Measurements from ENCODE around the gene GPR25. TPM values are rescaled to one million over a fixed set of nuclear protein-coding genes. Genes with fewer than 3 reads are reported as not detected.

Gene GPR25
- total RNA-seq, 2 experiments from 2014 or later: 2.7 to 3.3 TPM

DNA sequence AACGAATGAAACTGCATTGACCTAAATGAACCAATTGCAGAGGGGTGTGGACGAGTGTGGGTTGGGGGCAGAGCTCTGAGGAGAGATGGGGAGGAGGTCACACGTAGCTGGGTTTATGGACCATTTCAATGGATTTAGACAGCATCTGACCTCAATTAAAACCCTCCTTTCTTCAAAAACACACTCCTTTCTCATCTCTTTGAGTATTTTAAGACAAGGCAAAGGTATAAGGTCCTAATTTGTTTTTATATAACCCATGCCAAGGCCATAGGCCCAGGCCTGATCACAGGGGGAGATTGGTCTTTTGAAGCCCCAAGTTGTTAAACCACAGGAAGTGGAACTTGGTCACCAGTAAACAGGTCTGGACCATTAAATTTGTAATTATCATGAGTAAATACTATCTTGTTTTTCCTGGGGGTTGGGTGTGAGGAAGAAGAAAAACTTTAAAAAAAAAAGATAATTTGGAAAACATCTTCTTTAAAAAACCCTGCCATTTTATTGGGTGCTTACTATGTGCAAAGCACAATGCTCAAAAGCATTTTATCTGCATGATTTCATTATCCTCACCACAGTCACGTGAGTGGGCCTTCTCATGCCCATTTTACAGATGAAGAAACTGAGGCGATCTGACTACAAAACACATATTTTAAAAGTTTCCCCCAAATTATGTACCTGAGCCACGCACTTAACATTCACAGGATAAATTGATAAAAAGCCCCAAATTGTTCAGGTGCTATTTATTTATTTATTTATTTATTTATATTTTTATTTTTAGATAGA, 13.0 kb downstream of the GPR25 start:
- H3K9me3 ChIP-seq (ENCODE audit: control insufficient read depth in 1 of 2, insufficient read depth in 1 of 2, low read length in 2 of 2): no peaks in the 10 kb centered on the region
- peaks cover 45% of the 10 kb centered on the region for H3K4me1 Mint-ChIP-seq (ENCODE audit: low read depth)
- H3K9me3 Mint-ChIP-seq: no peaks in the 10 kb centered on the region
- peaks cover 0 to under 1% of the 10 kb centered on the region in 2 experiments for H3K27me3 ChIP-seq (ENCODE audit: control insufficient read depth in 1 of 2, insufficient read depth in 2 of 2, low read length in 2 of 2)
- H3K36me3 Mint-ChIP-seq (ENCODE audit: low read depth): no peaks in the 10 kb centered on the region
- ChIA-PET POLR2A (no interaction called here), CTCF (no interaction called here)
- ATAC-seq (ENCODE audit: poor library complexity) (no peak), DNase-seq (no peak)
- peak overlapping the region; percentile 25 for H3K4me3 Mint-ChIP-seq
- TF ChIP-seq, protein P1, sequence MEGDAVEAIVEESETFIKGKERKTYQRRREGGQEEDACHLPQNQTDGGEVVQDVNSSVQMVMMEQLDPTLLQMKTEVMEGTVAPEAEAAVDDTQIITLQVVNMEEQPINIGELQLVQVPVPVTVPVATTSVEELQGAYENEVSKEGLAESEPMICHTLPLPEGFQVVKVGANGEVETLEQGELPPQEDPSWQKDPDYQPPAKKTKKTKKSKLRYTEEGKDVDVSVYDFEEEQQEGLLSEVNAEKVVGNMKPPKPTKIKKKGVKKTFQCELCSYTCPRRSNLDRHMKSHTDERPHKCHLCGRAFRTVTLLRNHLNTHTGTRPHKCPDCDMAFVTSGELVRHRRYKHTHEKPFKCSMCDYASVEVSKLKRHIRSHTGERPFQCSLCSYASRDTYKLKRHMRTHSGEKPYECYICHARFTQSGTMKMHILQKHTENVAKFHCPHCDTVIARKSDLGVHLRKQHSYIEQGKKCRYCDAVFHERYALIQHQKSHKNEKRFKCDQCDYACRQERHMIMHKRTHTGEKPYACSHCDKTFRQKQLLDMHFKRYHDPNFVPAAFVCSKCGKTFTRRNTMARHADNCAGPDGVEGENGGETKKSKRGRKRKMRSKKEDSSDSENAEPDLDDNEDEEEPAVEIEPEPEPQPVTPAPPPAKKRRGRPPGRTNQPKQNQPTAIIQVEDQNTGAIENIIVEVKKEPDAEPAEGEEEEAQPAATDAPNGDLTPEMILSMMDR (IDR thresholded peaks at IDR 0.05): no peak
- intact Hi-C loops (cut with DNase I, micrococcal nuclease): no loop called here
- H3K4me1 ChIP-seq (ENCODE audit: insufficient read depth, low read length): peaks cover 63% of the 10 kb centered on the region
- no peak overlapping the region for H3K4me3 ChIP-seq (ENCODE audit: low read length)
- H3K27ac Mint-ChIP-seq: peak overlapping the region; percentile 62
- H3K27me3 Mint-ChIP-seq: no peaks in the 10 kb centered on the region
- peak overlapping the region in 1 of 2 donors; percentile 4 for H3K27ac ChIP-seq (ENCODE audit: low read depth in 1 of 2, low read length in 2 of 2)
- H3K36me3 ChIP-seq (ENCODE audit: insufficient read depth, low read length): no peaks in the 10 kb centered on the region

DNA sequence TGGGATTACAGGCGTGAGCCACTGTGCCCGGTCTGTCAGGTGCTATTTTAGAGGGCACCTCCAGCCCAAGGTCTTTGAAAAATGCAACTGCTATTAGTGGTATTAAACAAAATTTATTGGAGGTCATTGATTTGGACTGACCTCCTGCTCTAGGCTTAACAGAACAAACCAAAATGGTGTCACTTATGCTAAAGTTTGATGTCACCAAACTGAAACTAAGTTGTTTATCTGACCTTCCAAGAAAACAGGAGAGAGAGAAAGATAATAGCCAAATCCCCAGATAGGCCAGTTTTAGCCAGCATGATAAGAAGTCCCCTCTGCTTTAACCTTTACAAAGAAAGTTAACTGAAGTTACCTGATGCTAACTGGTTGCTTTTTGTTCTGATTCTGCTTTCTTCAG, 13.8 kb downstream of the GPR25 start:
- DNase-seq: no peak
- Histone ChIP-seq H3K4me1 (ENCODE audit: insufficient read depth, low read length) (peaks cover 66% of the 10 kb centered on the region), H3K36me3 (ENCODE audit: insufficient read depth, low read length) (no peaks in the 10 kb centered on the region), H3K4me3 (ENCODE audit: low read length) (peak overlapping the region; percentile 52), H3K9me3 (ENCODE audit: control insufficient read depth in 1 of 2, insufficient read depth in 1 of 2, low read length in 2 of 2) (no peaks in the 10 kb centered on the region), H3K27ac (ENCODE audit: low read depth in 1 of 2, low read length in 2 of 2) (peak overlapping the region in 1 of 2 donors; percentile 20), H3K27me3 (ENCODE audit: control insufficient read depth in 1 of 2, insufficient read depth in 2 of 2, low read length in 2 of 2) (peaks cover 4 to 6% of the 10 kb centered on the region in 2 experiments)
- peak overlapping the region; percentile 72 for H3K27ac Mint-ChIP-seq
- H3K4me3 Mint-ChIP-seq: no peak overlapping the region
- no peaks in the 10 kb centered on the region for H3K36me3 Mint-ChIP-seq (ENCODE audit: low read depth)
- intact Hi-C loops (cut with DNase I, micrococcal nuclease): no loop called here
- peaks cover 50% of the 10 kb centered on the region for H3K4me1 Mint-ChIP-seq (ENCODE audit: low read depth)
- no peaks in the 10 kb centered on the region for H3K9me3 Mint-ChIP-seq
- no peak for ATAC-seq (ENCODE audit: poor library complexity)
- ChIA-PET CTCF (no interaction called here), POLR2A (no interaction called here)
- TF ChIP-seq, protein P1 (IDR thresholded peaks at IDR 0.05): no peak
- H3K27me3 Mint-ChIP-seq: peaks cover 3% of the 10 kb centered on the region

DNA sequence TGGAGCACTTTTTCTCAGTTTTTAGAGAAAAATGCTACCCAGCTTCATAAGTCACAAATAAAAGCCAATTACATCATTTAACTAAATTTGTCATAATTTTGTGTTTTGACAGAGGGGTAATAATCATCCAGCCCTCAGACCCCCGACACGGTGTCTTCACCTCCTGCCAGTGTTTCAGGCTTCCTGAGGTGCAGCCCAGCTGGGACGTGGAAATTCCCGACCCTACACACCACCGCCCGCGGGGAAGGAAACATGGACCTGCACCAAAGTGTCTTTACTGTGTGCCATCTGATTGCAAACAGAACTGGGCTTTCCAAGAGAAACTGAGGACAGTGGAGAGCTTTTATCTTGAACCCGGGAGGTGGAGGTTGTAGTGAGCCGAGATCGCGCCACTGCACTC, 14.3 kb downstream of the GPR25 start:
- Mint-ChIP-seq H3K36me3 (ENCODE audit: low read depth) (no peaks in the 10 kb centered on the region), H3K27ac (peak overlapping the region; percentile 72), H3K4me3 (peak overlapping the region; percentile 60), H3K9me3 (no peaks in the 10 kb centered on the region), H3K27me3 (peaks cover 7% of the 10 kb centered on the region), H3K4me1 (ENCODE audit: low read depth) (peaks cover 54% of the 10 kb centered on the region)
- peak overlapping the region; percentile 11 to 20 for H3K27ac ChIP-seq (ENCODE audit: low read depth in 1 of 2, low read length in 2 of 2)
- peaks cover 4 to 10% of the 10 kb centered on the region in 2 experiments for H3K27me3 ChIP-seq (ENCODE audit: control insufficient read depth in 1 of 2, insufficient read depth in 2 of 2, low read length in 2 of 2)
- peak overlapping the region; percentile 52 for H3K4me3 ChIP-seq (ENCODE audit: low read length)
- ChIA-PET CTCF (no interaction called here), POLR2A (interaction anchor here (1.4 kb wide), 1 partner anchor 14 kb away, joined by 4 read pairs; the partner anchor contains the start of gene GPR25)
- no peaks in the 10 kb centered on the region for H3K9me3 ChIP-seq (ENCODE audit: control insufficient read depth in 1 of 2, insufficient read depth in 1 of 2, low read length in 2 of 2)
- intact Hi-C loops (cut with DNase I, micrococcal nuclease): no loop called here
- H3K4me1 ChIP-seq (ENCODE audit: insufficient read depth, low read length): peaks cover 69% of the 10 kb centered on the region
- DNase-seq: no peak
- no peak for ATAC-seq (ENCODE audit: poor library complexity)
- TF ChIP-seq, protein P1 (IDR thresholded peaks at IDR 0.05): no peak
- H3K36me3 ChIP-seq (ENCODE audit: insufficient read depth, low read length): no peaks in the 10 kb centered on the region
